ENCODE data around the gene RAB42.
"Not testable (repeated sequence)": the region's sequence is repeated elsewhere in the genome, so short reads cannot be mapped to it uniquely, and the experiment has no call there.

DNA sequence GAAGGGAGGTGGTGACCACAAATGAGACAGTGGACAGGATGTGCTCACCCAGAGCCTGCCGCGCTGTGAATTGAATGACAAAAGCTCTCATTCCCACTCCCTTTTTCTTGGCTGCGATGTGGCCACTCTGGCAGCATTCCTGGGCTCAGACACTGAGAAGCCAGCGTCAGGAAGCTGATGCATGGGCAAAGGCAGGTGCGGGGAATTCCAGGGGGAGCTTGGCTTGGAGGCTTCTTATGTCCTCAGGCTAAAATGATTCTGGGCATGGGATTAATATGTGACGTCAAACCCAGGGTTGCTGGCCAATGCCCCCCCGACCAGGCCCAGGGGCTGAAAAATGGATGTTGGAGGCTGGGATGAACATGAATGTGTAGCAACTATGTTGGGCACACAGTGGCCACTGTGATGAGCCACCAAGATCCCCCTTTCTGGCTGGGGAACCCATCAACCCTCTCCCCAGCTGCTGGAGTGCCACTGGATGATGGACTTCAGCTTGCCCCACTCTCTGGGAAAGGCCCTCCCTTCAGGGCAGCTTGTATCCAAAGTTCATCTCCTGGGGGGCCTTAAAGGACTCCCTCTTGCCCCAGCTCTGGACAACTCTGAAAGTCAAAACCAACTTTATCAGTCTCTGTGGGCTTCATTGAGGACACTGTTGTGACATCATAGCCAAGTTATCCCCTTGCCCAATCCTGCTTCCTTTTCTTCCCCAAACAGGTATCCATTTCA is 2.8 kb downstream of the RAB42 start:
- TF ChIP-seq, protein P1, sequence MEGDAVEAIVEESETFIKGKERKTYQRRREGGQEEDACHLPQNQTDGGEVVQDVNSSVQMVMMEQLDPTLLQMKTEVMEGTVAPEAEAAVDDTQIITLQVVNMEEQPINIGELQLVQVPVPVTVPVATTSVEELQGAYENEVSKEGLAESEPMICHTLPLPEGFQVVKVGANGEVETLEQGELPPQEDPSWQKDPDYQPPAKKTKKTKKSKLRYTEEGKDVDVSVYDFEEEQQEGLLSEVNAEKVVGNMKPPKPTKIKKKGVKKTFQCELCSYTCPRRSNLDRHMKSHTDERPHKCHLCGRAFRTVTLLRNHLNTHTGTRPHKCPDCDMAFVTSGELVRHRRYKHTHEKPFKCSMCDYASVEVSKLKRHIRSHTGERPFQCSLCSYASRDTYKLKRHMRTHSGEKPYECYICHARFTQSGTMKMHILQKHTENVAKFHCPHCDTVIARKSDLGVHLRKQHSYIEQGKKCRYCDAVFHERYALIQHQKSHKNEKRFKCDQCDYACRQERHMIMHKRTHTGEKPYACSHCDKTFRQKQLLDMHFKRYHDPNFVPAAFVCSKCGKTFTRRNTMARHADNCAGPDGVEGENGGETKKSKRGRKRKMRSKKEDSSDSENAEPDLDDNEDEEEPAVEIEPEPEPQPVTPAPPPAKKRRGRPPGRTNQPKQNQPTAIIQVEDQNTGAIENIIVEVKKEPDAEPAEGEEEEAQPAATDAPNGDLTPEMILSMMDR (IDR thresholded peaks at IDR 0.05 in 8 of 11, conservative IDR thresholded peaks at IDR 0.05 in 3 of 11), result not testable (repeated sequence)
- TF ChIP-seq POLR2A (IDR thresholded peaks at IDR 0.05), result not testable (repeated sequence)

All from spleen (tissue), 7 donors.